ENCODE measurements around the gene MMP17.

The MMP17 gene

DNA sequence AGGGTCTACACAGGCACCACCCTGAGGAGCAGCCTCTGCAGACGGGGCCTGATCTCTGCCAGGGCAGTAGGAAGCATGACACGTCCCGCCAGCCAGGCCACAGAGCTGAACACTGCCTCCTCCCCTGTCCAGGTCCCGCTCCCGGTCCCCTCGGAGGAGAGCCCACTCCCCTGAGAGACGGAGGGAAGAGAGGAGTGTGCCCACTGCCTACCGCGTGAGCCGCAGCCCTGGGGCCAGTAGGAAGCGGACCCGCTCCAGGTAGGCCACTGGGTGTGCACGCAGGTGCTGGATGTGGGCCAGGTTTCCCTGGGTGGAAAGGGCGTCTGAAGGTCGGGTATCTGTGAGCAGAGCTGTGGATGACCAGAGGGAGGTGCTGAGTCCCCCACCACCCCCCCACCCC, 41.9 kb upstream of the MMP17 start:
- POLR2A ChIA-PET (ENCODE audit: low non-redundant PET) = no interaction called here
- TF ChIP-seq, protein P1, sequence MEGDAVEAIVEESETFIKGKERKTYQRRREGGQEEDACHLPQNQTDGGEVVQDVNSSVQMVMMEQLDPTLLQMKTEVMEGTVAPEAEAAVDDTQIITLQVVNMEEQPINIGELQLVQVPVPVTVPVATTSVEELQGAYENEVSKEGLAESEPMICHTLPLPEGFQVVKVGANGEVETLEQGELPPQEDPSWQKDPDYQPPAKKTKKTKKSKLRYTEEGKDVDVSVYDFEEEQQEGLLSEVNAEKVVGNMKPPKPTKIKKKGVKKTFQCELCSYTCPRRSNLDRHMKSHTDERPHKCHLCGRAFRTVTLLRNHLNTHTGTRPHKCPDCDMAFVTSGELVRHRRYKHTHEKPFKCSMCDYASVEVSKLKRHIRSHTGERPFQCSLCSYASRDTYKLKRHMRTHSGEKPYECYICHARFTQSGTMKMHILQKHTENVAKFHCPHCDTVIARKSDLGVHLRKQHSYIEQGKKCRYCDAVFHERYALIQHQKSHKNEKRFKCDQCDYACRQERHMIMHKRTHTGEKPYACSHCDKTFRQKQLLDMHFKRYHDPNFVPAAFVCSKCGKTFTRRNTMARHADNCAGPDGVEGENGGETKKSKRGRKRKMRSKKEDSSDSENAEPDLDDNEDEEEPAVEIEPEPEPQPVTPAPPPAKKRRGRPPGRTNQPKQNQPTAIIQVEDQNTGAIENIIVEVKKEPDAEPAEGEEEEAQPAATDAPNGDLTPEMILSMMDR (conservative IDR thresholded peaks at IDR 0.05; ENCODE audit: low read depth) = no peak
- H3K27ac ChIP-seq = no peak overlapping the region
- DNase-seq (ENCODE audit: low spot score) = no peak
- CTCF ChIA-PET = no interaction called here

DNA sequence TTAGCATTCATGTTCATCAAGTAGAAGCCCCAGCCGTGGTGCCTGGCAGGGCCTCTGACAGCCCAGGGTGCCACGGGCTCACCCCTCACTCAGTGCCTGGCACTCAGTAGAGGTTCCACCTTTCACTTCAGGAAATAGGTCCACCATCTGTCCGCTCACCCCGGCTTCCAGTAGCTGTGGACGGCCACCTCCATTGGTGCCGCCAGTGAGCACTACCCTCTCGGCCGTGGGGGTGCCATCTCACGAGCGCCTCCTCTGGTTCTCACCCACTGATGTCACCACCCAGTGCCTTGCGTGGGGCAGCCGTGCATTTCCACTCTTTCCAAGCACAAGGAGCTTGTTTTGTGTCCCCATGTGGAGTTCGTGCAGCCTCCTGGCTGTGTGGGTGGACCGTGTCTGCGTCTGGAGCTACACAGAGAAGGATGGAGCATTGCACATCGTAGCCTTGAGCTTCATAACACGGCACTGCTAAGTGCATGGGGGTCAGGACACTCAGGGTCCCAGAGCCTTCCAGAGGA, 41.0 kb upstream of the MMP17 start:
- no peak for DNase-seq (ENCODE audit: low spot score)
- CTCF ChIA-PET = no interaction called here
- TF ChIP-seq, protein P1 (conservative IDR thresholded peaks at IDR 0.05; ENCODE audit: low read depth) = no peak
- POLR2A ChIA-PET (ENCODE audit: low non-redundant PET) = no interaction called here
- no peak overlapping the region for H3K27ac ChIP-seq

DNA sequence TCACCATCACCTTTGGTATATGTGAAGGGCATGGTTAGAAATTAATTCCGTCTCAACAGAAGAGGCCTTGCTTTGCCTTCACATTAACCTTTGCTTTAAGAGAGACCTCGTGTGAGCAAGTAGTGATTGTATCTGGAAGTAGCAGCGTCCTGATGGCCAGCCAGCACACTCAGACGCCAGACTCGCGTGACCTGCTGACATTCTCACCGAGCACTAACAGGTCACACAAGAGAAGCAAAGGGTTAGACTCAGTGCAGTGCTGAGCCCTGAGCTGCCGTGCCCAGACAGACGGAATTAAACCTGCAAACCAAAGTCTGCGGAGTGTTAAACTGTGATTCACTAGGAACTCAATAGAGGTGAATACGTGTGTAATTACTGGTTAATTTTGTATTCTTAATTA, 40.1 kb upstream of the MMP17 start:
- ChIA-PET CTCF (no interaction called here), POLR2A (ENCODE audit: low non-redundant PET) (interaction anchor here (0.7 kb wide), 1 partner anchor 9 kb away, joined by 4 read pairs; no protein-coding TSS in a partner anchor)
- no peak for DNase-seq (ENCODE audit: low spot score)
- TF ChIP-seq, protein P1 (conservative IDR thresholded peaks at IDR 0.05; ENCODE audit: low read depth) = no peak
- H3K27ac ChIP-seq = no peak overlapping the region

DNA sequence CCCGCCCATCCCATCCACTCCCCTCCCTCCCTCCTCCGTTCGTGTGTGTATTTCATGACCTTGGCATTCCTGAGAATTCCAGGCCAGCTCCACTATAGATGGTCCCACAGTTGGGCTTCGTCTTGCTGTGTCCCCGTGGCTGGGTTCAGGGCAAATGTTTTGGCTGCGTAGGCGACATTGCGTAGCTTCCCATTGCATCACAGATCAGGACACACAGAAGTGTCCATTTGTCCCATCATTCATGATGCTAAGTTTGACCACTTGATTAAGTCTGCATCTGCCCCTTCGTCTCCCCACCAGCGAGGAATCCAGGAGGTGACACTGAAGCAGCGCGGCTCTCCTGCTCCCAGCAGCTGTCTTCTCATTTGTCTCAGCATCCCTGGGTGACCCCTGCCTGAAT, 38.6 kb upstream of the MMP17 start:
- CTCF ChIA-PET = interaction anchor here (0.7 kb wide), 1 partner anchor 847 kb away, joined by 3 read pairs; no protein-coding TSS in a partner anchor
- no peak for DNase-seq (ENCODE audit: low spot score)
- POLR2A ChIA-PET (ENCODE audit: low non-redundant PET) = no interaction called here
- H3K27ac ChIP-seq = no peak overlapping the region
- TF ChIP-seq, protein P1 (conservative IDR thresholded peaks at IDR 0.05; ENCODE audit: low read depth) = no peak

DNA sequence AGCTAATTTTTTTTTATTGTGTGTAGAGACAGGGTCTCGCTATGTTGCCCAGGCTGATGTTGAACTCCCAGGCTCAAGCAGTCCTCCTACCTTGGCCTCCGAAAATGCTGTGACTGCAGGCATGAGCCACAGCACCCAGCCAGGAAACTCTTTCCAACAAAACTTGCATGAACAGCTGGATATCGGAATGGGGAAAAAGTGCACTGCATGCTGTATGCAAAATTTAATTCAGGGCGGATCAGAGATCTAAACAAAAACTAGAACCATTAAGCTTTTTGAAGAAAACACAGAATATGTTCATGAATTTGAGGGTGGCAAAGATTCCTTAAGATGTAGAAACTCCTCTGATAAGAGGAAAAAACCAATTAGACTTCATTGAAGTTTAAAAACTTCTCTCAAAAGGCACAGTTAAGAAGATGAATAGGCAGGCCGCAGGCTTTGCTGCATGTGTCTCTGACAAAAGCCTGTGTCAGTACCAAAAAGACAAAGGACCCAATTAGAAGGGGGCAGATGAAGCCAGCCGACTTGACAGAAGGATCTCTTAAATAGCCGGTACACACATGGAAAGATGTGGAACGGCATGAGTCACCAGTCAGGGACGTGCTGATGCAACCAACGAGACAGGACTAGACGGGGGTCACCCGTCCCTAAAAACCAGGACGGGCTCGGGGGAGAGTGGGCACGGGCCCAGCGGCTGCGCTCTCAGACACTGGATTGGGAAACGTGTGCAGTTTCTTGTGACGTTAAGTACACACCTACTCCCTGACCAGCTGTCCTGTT, 34.8 kb upstream of the MMP17 start:
- peak; percentile 20 for DNase-seq (ENCODE audit: low spot score)
- ChIA-PET CTCF (no interaction called here), POLR2A (ENCODE audit: low non-redundant PET) (no interaction called here)
- H3K27ac ChIP-seq = 0 out of 2 replicates have a peak overlapping the region, but pooled peaks have one; percentile 6
- TF ChIP-seq, protein P1 (conservative IDR thresholded peaks at IDR 0.05; ENCODE audit: low read depth) = no peak

DNA sequence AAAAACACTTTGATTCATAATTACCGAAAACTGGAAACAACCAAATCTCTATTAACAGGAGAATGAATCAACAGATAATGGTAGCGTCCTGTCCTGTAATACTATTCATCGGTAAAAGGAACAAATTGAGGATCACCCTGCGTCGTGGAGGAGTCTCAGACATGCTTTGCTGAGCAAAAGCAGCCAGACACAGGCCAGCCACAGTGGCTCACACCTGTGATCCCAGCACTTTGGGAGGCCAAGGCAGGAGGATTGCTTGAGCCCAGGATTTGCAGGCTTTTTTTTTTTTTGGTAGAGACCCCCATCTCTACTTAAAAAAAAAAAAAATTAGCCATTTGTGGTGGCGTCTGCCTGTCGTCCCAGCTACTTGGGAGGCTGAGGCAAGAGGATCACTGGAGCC, 34.1 kb upstream of the MMP17 start:
- POLR2A ChIA-PET (ENCODE audit: low non-redundant PET) = no interaction called here
- DNase-seq (ENCODE audit: low spot score) = no peak
- TF ChIP-seq, protein P1 (conservative IDR thresholded peaks at IDR 0.05; ENCODE audit: low read depth) = no peak
- CTCF ChIA-PET = interaction anchor here (1.2 kb wide), 1 partner anchor 26 kb away, joined by 3 read pairs; no protein-coding TSS in a partner anchor
- H3K27ac ChIP-seq = peak overlapping the region; percentile 6; the same call in 1 of the 2 replicates

All from RWPE1 (cell line).